Tibial nerve (tissue), 4 donors: ENCODE results near the gene SLC23A2. TPM values are rescaled to one million over a fixed set of nuclear protein-coding genes. Genes with fewer than 3 reads are reported as not detected.
A peak's percentile ranks its signal among the peaks of the same experiment; 100 is the strongest.

Source experiments
- DNase-seq, 2 donors: peaks; one replicate each; pipeline ENCODE4 v3.0.0-alpha.2; 2019; ENCODE audit warnings: low spot score in 2 of 2
- H3K27ac ChIP-seq, 4 donors: fragments of 200-600 bp; sonication (generic) in 3 of 4; one replicate each; pipeline ENCODE4 v1.5.1; 2017 to 2019; ENCODE audit warnings: mild to moderate bottlenecking in 1 of 4
- H3K27me3 ChIP-seq, 2 donors: fragments of 200-600 bp; sonication (generic) in 1 of 2; one replicate each; pipeline versions ENCODE4 v1.5.1 to v1.6.0; 2017 to 2019
- H3K36me3 ChIP-seq, 3 donors: fragments of 200-600 bp; sonication (generic); one replicate each; pipeline ENCODE4 v1.5.1; 2018 to 2019
- H3K4me1 ChIP-seq, 4 donors: fragments of 200-600 bp; sonication (generic) in 3 of 4; one replicate each; pipeline ENCODE4 v1.5.1; 2017 to 2019
- H3K4me3 ChIP-seq, 4 donors: fragments of 200-600 bp; sonication (generic) in 3 of 4; one replicate each; pipeline ENCODE4 v1.5.1; 2017 to 2019; ENCODE audit warnings: mild to moderate bottlenecking in 1 of 4, moderate library complexity in 1 of 4
- H3K9me3 ChIP-seq, 4 donors: fragments of 200-600 bp; sonication (generic) in 3 of 4; one replicate each; pipeline ENCODE4 v1.5.1; 2017 to 2019
- EP300 ChIP-seq, 2 donors: sonication (generic); formaldehyde crosslinking; IDR thresholded peaks; one replicate each; pipeline ENCODE4 v1.6.1; 2017; ENCODE audit warnings: antibody characterized with exemption in 2 of 2, mild to moderate bottlenecking in 1 of 2
- POLR2A ChIP-seq, 2 donors: fragments of 450-650 bp; IDR thresholded peaks; one replicate each; pipeline ENCODE4 v1.6.1; 2017; ENCODE audit warnings: antibody characterized with exemption in 2 of 2, mild to moderate bottlenecking in 2 of 2, moderate library complexity in 2 of 2
- WGBS, 2 donors: methylation state at CpG; one replicate each; pipeline ENCODE4 v1.1.5; 2018; 5-methylcytosine and 5-hydroxymethylcytosine counted together
- total RNA-seq, 4 donors: library from RNA; depleted of rRNA; stranded (reverse); fragments of >200 nt; gene quantifications; one replicate each; pipeline ENCODE4 v1.1.0, GENCODE V29; 2016
- TF ChIP-seq, protein P1 (sequence below), 5 experiments: fragments of 200-600 bp in 3 of 5; fragments of 450-650 bp in 2 of 5; sonication (generic) in 3 of 5; IDR thresholded peaks; one replicate each; pipeline ENCODE4 v1.5.1; 2016 to 2019; ENCODE audit warnings: antibody characterized with exemption in 5 of 5, mild to moderate bottlenecking in 3 of 5, moderate library complexity in 2 of 5

The SLC23A2 gene
- total RNA-seq, 4 donors from 2014 or later, result 30.6 to 48.5 (median 40.6) TPM

- no peak for TF ChIP-seq EP300 (IDR thresholded peaks at IDR 0.05)
- no peak for TF ChIP-seq POLR2A (IDR thresholded peaks at IDR 0.05)
- TF ChIP-seq, protein P1, sequence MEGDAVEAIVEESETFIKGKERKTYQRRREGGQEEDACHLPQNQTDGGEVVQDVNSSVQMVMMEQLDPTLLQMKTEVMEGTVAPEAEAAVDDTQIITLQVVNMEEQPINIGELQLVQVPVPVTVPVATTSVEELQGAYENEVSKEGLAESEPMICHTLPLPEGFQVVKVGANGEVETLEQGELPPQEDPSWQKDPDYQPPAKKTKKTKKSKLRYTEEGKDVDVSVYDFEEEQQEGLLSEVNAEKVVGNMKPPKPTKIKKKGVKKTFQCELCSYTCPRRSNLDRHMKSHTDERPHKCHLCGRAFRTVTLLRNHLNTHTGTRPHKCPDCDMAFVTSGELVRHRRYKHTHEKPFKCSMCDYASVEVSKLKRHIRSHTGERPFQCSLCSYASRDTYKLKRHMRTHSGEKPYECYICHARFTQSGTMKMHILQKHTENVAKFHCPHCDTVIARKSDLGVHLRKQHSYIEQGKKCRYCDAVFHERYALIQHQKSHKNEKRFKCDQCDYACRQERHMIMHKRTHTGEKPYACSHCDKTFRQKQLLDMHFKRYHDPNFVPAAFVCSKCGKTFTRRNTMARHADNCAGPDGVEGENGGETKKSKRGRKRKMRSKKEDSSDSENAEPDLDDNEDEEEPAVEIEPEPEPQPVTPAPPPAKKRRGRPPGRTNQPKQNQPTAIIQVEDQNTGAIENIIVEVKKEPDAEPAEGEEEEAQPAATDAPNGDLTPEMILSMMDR (IDR thresholded peaks at IDR 0.05), result no peak
- Histone ChIP-seq H3K4me3 (no peak overlapping the region), H3K9me3 (no peaks in the 10 kb centered on the region), H3K36me3 (peaks cover 0 to 7% (median 0%) of the 10 kb centered on the region in 3 donors), H3K27ac (peak overlapping the region in 1 of 4 donors; percentile 5), H3K27me3 (no peaks in the 10 kb centered on the region), H3K4me1 (peaks cover 0 to 69% (median 6%) of the 10 kb centered on the region in 4 donors)
- no peak for DNase-seq
- 80 to 87% methylated on average over 8 to 9 of the region's 9 CpGs for WGBS, 2 donors
Observed at GRCh38 chr20:4896971-4897497, 104.3 kb downstream of the SLC23A2 start.

GRCh38 chr20:4896119-4896702, 105.1 kb downstream of the SLC23A2 start:
- WGBS, 2 donors, result 84 to 88% methylated on average over 11 to 15 of the region's 16 CpGs
- no peak for DNase-seq
- peaks cover 0 to 10% (median 0%) of the 10 kb centered on the region in 3 donors for H3K36me3 ChIP-seq
- no peak overlapping the region for H3K4me3 ChIP-seq
- H3K27me3 ChIP-seq, result no peaks in the 10 kb centered on the region
- H3K9me3 ChIP-seq, result no peaks in the 10 kb centered on the region
- TF ChIP-seq, protein P1 (IDR thresholded peaks at IDR 0.05), result no peak
- no peak for TF ChIP-seq POLR2A (IDR thresholded peaks at IDR 0.05)
- peaks cover 0 to 68% (median 6%) of the 10 kb centered on the region in 4 donors for H3K4me1 ChIP-seq
- H3K27ac ChIP-seq, result no peak overlapping the region

GRCh38 chr20:4894981-4895381, 106.3 kb downstream of the SLC23A2 start:
- TF ChIP-seq EP300 (IDR thresholded peaks at IDR 0.05) (no peak), POLR2A (IDR thresholded peaks at IDR 0.05) (no peak)
- TF ChIP-seq, protein P1 (IDR thresholded peaks at IDR 0.05), result no peak
- Histone ChIP-seq H3K9me3 (no peaks in the 10 kb centered on the region), H3K27me3 (no peaks in the 10 kb centered on the region), H3K36me3 (peaks cover 0 to 23% (median 0%) of the 10 kb centered on the region in 3 donors), H3K4me3 (no peak overlapping the region), H3K4me1 (peaks cover 0 to 56% (median 6%) of the 10 kb centered on the region in 4 donors), H3K27ac (peak overlapping the region in 1 of 4 donors; percentile 42)
- no peak for DNase-seq
- WGBS, 2 donors, result 74 to 81% methylated on average over 8 of the region's 8 CpGs

DNA sequence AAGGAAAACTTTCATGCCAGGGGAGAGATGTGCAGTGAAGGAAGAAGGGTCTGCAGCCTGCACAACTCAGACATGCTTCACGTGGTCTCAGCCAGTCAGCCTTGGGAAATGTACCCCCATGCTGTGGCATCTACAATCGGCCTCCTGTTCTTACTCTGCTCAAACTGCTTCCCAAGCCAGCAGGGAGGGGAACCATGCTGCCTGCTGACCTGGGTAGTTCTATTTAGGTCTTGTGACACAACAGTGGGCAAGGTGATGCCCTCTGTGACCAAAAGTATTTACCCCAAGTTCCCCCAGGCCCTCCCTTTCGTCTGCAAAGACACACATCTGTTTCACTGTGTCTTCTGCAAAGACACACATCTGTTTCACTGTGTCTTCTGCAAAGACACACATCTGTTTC, 106.9 kb downstream of the SLC23A2 start:
- Histone ChIP-seq H3K4me3 (no peak overlapping the region), H3K36me3 (peaks cover 0 to 28% (median 0%) of the 10 kb centered on the region in 3 donors), H3K9me3 (no peaks in the 10 kb centered on the region), H3K27me3 (no peaks in the 10 kb centered on the region), H3K4me1 (peaks cover 0 to 50% (median 6%) of the 10 kb centered on the region in 4 donors), H3K27ac (no peak overlapping the region)
- no peak for TF ChIP-seq EP300 (IDR thresholded peaks at IDR 0.05)
- TF ChIP-seq, protein P1 (IDR thresholded peaks at IDR 0.05), result no peak
- TF ChIP-seq POLR2A (IDR thresholded peaks at IDR 0.05), result no peak
- 48 to 69% methylated on average over 3 of the region's 3 CpGs for WGBS, 2 donors
- DNase-seq, result no peak

GRCh38 chr20:4893709-4894108, 107.6 kb downstream of the SLC23A2 start:
- DNase-seq, result no peak
- Histone ChIP-seq H3K36me3 (peaks cover 0 to 28% (median 0%) of the 10 kb centered on the region in 3 donors), H3K4me1 (peaks cover 0 to 43% (median 6%) of the 10 kb centered on the region in 4 donors), H3K9me3 (no peaks in the 10 kb centered on the region), H3K27me3 (no peaks in the 10 kb centered on the region), H3K4me3 (no peak overlapping the region), H3K27ac (no peak overlapping the region)
- TF ChIP-seq, protein P1 (IDR thresholded peaks at IDR 0.05), result no peak
- TF ChIP-seq POLR2A (IDR thresholded peaks at IDR 0.05) (no peak), EP300 (IDR thresholded peaks at IDR 0.05) (no peak)
- WGBS, 2 donors, result 79 to 82% methylated on average over 7 of the region's 7 CpGs
